ENCODE data around the gene A2M.

GRCh38 chr12:9087087-9087835 is 28.5 kb downstream of the A2M start:
- no peak for TF ChIP-seq CTCF (conservative IDR thresholded peaks at IDR 0.05; ENCODE audit: low read depth, low read length)
- TF ChIP-seq MXI1 (IDR thresholded peaks at IDR 0.05; ENCODE audit: borderline replicate concordance, low read depth, low read length), result no peak
- no peak for TF ChIP-seq RAD21 (IDR thresholded peaks at IDR 0.05; ENCODE audit: low read length)
